HCT116 (cell line): Measurements from ENCODE around the gene CAMKK2.

Source experiments
- CTCF ChIP-seq, 3 experiments: fragments of 200-600 bp in 1 of 3; sonication (generic) in 1 of 3; IDR thresholded peaks in 2 of 3; conservative IDR thresholded peaks in 1 of 3; 2 replicates each; pipeline ENCODE4 v1.5.1; 2012 to 2017; ENCODE audit warnings: low read depth in 2 of 3, low read length in 2 of 3, antibody characterized with exemption in 1 of 3, borderline replicate concordance in 1 of 3, control low read depth in 1 of 3, mild to moderate bottlenecking in 1 of 3, mixed read lengths in 1 of 3, mixed run types in 1 of 3, moderate library complexity in 1 of 3; ENCODE audit not compliant: insufficient read depth in 1 of 3
- POLR2A ChIP-seq: IDR thresholded peaks from 2 replicates; pipeline ENCODE4 v1.7.0; 2011; ENCODE audit warnings: borderline replicate concordance; ENCODE audit not compliant: insufficient read depth, insufficient read length; ENCODE audit errors: extremely low read depth
- RAD21 ChIP-seq: IDR thresholded peaks from 2 replicates; pipeline ENCODE4 v1.6.1; 2012; ENCODE audit warnings: low read depth, mild to moderate bottlenecking

DNA sequence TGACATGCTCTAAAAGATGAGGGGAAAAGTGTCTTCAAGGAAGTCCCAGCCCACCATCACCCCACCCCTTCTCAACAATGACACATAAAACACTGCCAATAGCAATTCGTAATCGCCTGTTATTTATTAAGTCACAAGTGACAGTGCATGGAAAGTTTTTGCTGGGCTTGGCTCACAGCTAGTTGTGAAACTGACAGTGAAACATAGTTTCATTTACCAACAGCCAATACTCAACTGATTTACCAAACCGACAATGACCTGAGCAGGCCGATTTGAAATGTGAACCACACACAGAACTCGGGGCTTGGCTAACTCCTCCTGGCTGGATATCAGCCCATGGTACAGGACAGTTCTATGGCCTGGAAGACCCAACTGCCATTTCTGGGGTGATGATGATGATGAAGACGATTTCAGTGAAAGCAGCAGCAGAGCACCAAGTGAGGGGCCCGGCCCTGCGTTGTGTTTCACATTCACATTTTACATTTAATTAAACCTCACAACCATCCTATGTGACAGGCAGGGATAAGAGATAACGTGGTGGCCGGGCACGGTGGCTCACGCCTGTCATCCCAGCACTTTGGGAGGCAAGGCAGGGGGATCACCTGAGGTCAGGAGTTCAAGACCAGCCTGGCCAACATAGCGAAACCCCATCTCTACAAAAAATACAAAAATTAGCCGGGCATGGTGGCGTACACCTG lies 42.7 kb downstream of the CAMKK2 start:
- TF ChIP-seq CTCF (IDR thresholded peaks at IDR 0.05 in 2 of 3, conservative IDR thresholded peaks at IDR 0.05 in 1 of 3; ENCODE audit: borderline replicate concordance in 1 of 3, insufficient read depth in 1 of 3, low read depth in 2 of 3, low read length in 2 of 3), result no peak
- no peak for TF ChIP-seq RAD21
- TF ChIP-seq POLR2A, result no peak
